ENCODE measurements around the gene ST3GAL4.

Gene ST3GAL4

GRCh38 chr11:126456089-126456488 is 100.6 kb downstream of the ST3GAL4 start:
- in situ Hi-C loops (cut with MboI; ENCODE audit: low sequenced_read_pairs, unreplicated experiment) = no loop called here
- DNase-seq (ENCODE audit: low spot score) = no peak
- no peak for TF ChIP-seq CTCF (IDR thresholded peaks at IDR 0.05; ENCODE audit: borderline replicate concordance, control extremely low read depth, extremely low read depth, insufficient read depth, missing control alignments)

- no peak for DNase-seq (ENCODE audit: low spot score)
- TF ChIP-seq CTCF (IDR thresholded peaks at IDR 0.05; ENCODE audit: borderline replicate concordance, control extremely low read depth, extremely low read depth, insufficient read depth, missing control alignments) = no peak
- in situ Hi-C loops (cut with MboI; ENCODE audit: low sequenced_read_pairs, unreplicated experiment) = no loop called here
Observed at GRCh38 chr11:126456783-126457542, 101.5 kb downstream of the ST3GAL4 start.

- in situ Hi-C loops (cut with MboI; ENCODE audit: low sequenced_read_pairs, unreplicated experiment) = no loop called here
- DNase-seq (ENCODE audit: low spot score) = no peak
- TF ChIP-seq CTCF (IDR thresholded peaks at IDR 0.05; ENCODE audit: borderline replicate concordance, control extremely low read depth, extremely low read depth, insufficient read depth, missing control alignments) = no peak
Observed at GRCh38 chr11:126457817-126458216, 102.3 kb downstream of the ST3GAL4 start.

GRCh38 chr11:126459691-126460281 is 104.3 kb downstream of the ST3GAL4 start:
- TF ChIP-seq CTCF (IDR thresholded peaks at IDR 0.05; ENCODE audit: borderline replicate concordance, control extremely low read depth, extremely low read depth, insufficient read depth, missing control alignments) = no peak
- no peak for DNase-seq (ENCODE audit: low spot score)
- in situ Hi-C loops (cut with MboI; ENCODE audit: low sequenced_read_pairs, unreplicated experiment) = no loop called here

GRCh38 chr11:126460417-126461095 is 105.1 kb downstream of the ST3GAL4 start:
- TF ChIP-seq CTCF (IDR thresholded peaks at IDR 0.05; ENCODE audit: borderline replicate concordance, control extremely low read depth, extremely low read depth, insufficient read depth, missing control alignments) = no peak
- DNase-seq (ENCODE audit: low spot score) = no peak
- in situ Hi-C loops (cut with MboI; ENCODE audit: low sequenced_read_pairs, unreplicated experiment) = no loop called here

- in situ Hi-C loops (cut with MboI; ENCODE audit: low sequenced_read_pairs, unreplicated experiment) = no loop called here
- no peak for DNase-seq (ENCODE audit: low spot score)
- TF ChIP-seq CTCF (IDR thresholded peaks at IDR 0.05; ENCODE audit: borderline replicate concordance, control extremely low read depth, extremely low read depth, insufficient read depth, missing control alignments) = no peak
Observed at GRCh38 chr11:126461096-126461440, 105.6 kb downstream of the ST3GAL4 start.
